22Rv1 (cell line): ENCODE measurements around the gene DBN1.
A peak's percentile ranks its signal among the peaks of the same experiment; 100 is the strongest.

Experiments used
- H3K27ac ChIP-seq: fragments of 450-650 bp; 2 replicates; pipeline ENCODE4 v1.5.1; 2017
- ZFX ChIP-seq: fragments of 450-650 bp; IDR thresholded peaks from 2 replicates; pipeline ENCODE4 v1.6.1; 2017; ENCODE audit warnings: antibody characterized with exemption, borderline replicate concordance
- TF ChIP-seq, protein P1 (sequence below): fragments of 450-650 bp; IDR thresholded peaks from 2 replicates; pipeline ENCODE4 v1.5.1; 2017; ENCODE audit warnings: mild to moderate bottlenecking

DBN1 gene

GRCh38 chr5:177482359-177482795 lies 8.9 kb upstream of the DBN1 start:
- H3K27ac ChIP-seq: no peak overlapping the region
- TF ChIP-seq ZFX: no peak
- TF ChIP-seq, protein P1, sequence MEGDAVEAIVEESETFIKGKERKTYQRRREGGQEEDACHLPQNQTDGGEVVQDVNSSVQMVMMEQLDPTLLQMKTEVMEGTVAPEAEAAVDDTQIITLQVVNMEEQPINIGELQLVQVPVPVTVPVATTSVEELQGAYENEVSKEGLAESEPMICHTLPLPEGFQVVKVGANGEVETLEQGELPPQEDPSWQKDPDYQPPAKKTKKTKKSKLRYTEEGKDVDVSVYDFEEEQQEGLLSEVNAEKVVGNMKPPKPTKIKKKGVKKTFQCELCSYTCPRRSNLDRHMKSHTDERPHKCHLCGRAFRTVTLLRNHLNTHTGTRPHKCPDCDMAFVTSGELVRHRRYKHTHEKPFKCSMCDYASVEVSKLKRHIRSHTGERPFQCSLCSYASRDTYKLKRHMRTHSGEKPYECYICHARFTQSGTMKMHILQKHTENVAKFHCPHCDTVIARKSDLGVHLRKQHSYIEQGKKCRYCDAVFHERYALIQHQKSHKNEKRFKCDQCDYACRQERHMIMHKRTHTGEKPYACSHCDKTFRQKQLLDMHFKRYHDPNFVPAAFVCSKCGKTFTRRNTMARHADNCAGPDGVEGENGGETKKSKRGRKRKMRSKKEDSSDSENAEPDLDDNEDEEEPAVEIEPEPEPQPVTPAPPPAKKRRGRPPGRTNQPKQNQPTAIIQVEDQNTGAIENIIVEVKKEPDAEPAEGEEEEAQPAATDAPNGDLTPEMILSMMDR: no peak

GRCh38 chr5:177479774-177480173 lies 6.3 kb upstream of the DBN1 start:
- TF ChIP-seq, protein P1: no peak
- TF ChIP-seq ZFX: no peak
- H3K27ac ChIP-seq: peak overlapping the region; percentile 54

DNA sequence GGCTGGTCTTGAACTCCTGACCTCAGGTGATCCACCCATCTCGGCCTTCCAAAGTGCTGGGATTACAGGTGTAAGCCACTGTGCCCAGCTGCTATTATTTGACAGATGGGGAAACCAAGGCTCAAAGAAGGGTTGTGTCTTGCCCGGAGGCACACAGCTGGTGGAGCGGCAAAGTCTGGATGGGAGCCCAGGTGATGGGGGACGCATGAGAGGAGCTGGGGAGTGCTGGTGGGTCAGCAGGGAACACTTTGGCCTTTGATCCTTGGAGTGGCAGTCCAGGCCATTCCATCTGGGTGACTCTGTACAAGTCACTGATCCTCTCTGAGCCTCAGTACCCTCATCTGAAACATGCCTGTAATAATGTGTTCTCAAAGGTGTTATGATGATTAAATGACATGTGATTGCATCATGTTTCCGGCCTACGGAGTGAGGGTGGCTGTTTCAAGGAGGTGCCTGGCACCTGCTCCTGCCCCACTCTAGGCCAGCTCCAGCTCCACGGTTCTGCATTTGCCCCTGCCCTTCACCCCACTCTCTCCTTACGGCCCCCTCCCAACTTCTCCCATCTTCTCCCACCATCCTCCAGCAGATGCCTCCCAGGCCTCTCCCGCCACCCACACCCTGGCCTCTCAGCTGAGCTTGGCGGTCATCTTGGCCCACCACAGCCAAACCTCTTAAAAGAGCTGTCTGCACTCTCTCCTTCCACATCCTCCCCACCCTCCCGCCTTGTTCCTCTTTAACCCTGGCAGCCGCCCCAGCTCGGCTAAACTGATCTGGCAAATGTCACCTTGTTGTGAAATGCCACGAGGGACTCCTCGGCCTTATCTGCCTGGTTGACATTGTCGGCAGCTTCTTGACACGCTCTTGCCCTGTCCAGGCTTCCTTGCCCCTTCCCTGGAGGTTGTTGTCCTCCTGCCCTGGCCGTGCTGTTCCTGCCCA lies 5.5 kb upstream of the DBN1 start:
- peak overlapping the region; percentile 54 for H3K27ac ChIP-seq
- TF ChIP-seq ZFX: no peak
- TF ChIP-seq, protein P1: no peak

GRCh38 chr5:177477701-177478477 lies 4.5 kb upstream of the DBN1 start:
- TF ChIP-seq ZFX: no peak
- TF ChIP-seq, protein P1: no peak
- peak overlapping the region; percentile 10; the same call in 1 of the 2 replicates for H3K27ac ChIP-seq

- peak overlapping the region; percentile 10; the same call in 1 of the 2 replicates for H3K27ac ChIP-seq
- TF ChIP-seq, protein P1: no peak
- no peak for TF ChIP-seq ZFX
Observed at GRCh38 chr5:177476531-177477233, 3.2 kb upstream of the DBN1 start.

DNA sequence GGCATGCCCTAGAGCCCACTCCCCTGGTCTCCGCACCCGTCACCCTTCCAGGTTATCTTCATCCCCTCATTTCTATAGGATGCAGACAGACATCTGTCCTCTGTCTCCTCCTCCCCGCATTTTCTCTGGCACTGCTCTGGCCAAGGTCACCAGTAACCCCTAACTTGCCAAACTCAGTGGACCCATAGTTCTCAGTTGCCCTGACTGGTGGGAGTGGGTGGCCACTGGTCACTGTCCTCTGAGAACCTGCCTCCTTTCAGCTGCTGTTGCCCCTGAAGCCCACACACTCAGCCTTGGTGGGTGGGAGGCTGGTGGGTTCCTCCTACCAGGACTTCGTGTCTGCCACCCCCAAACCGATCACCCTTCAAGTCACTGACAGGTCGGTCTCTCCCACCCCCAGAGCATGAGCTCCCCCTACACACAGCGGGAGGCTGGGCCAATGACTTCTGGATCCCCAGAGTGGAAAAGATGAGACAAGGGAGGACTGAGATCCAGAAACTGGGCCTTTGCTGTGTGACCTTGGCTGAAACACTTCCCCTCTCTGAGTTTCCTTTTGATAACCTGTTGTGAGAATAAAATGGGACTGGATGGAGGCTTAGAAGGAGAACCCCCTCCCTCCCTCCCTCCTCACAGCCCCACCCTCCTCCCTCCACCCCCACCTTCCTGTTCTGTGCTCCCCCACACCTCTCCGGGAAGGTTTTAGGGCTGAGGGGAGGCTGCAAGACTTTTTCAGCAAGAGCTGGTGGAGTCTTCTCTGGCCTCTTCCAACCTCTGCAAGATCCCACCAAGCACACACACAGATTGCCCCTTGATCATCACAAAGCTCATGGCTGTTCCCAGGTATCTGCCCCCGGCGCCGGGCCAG lies 2.4 kb upstream of the DBN1 start:
- no peak overlapping the region for H3K27ac ChIP-seq

More for the DNA sequence above, 2.4 kb upstream of the DBN1 start:
- TF ChIP-seq, protein P1: no peak
- TF ChIP-seq ZFX: no peak
